Left cardiac atrium (tissue), 2 donors: ENCODE results near the gene JMY. TPM values are rescaled to one million over a fixed set of nuclear protein-coding genes. Genes with fewer than 3 reads are reported as not detected.

ENCODE experiments used
- total RNA-seq, 2 donors: library from RNA; stranded (reverse); fragmentation: NEBNext Ultra II Directional; extraction: Animal tissue kit (Norgen Biotek cat#: 25700); gene quantifications; one replicate each; pipeline ENCODE4 v1.2.1, GENCODE V29; 2021
- donor health status: DM: no; HTN: yes; CAD: no; lungs with severe emphysema.
- donor health status: DM: yes; HTN: yes; CAD: no.

The JMY gene
- total RNA-seq, 2 donors from 2014 or later, result 6.7 to 10.4 TPM

Other genes with a start within 250 kb of the JMY start
- 1 to 10 TPM; 3.0 to 3.3 TPM for gene DMGDH, start 166.5 kb upstream of the JMY start, total RNA-seq
- gene BHMT2, start 166.4 kb upstream of the JMY start, total RNA-seq, result 10 to 100 TPM; 16.3 to 21.5 TPM
- under 1 TPM; 0.18 to 0.44 TPM for gene BHMT, start 124.3 kb upstream of the JMY start, total RNA-seq